ENCODE data around the gene CNTF.

DNA sequence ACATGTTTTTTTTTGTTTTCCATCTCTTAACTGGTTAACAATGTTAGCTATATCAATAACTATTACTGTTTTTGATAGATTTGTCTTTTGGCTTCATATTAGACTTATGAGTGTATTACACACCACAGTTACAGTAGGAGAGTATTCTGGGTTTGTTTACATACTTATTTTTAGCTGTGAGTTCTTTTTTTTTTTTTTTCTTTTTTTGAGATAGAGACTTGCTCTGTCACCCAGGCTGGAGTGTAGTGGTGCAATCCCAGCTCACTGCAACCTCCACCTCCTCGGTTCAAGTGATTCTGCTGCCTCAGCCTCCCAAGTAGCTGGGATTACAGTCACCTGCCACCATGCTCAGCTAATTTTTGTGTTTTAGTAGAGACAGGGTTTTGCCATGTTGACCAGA is 28.0 kb downstream of the CNTF start:
- no peak for TF ChIP-seq CTCF (IDR thresholded peaks at IDR 0.05)
- no peak for TF ChIP-seq PRDM15 (CRISPR knock-in tag; IDR thresholded peaks at IDR 0.05)
